H9 (cell line): Measurements from ENCODE around the gene FAM193B. TPM values are rescaled to one million over a fixed set of nuclear protein-coding genes. Genes with fewer than 3 reads are reported as not detected.

Experiments
- DNase-seq: peaks from one replicate; pipeline ENCODE4 v3.0.0-alpha.2; 2017
- H2AFZ ChIP-seq: one replicate; pipeline ENCODE4 v1.6.1; 2013; ENCODE audit warnings: mild to moderate bottlenecking, low read length, control low read depth, moderate library complexity
- H2AK5ac ChIP-seq: 2 replicates; pipeline ENCODE4 v1.6.1; 2013; ENCODE audit warnings: low read length, control low read depth, mixed read lengths; ENCODE audit not compliant: insufficient read length
- H2BK120ac ChIP-seq: one replicate; pipeline ENCODE4 v1.6.1; 2013; ENCODE audit warnings: low read depth, mild to moderate bottlenecking, low read length, control low read depth, inconsistent platforms; ENCODE audit not compliant: poor library complexity, severe bottlenecking
- H2BK12ac ChIP-seq: 2 replicates; pipeline ENCODE4 v1.6.1; 2013; ENCODE audit warnings: low read length, control low read depth, mixed read lengths, low read depth; ENCODE audit not compliant: insufficient read length
- H2BK15ac ChIP-seq: 2 replicates; pipeline ENCODE4 v1.6.1; 2013; ENCODE audit warnings: low read depth, low read length, control low read depth
- H2BK20ac ChIP-seq: one replicate; pipeline ENCODE4 v1.6.1; 2013; ENCODE audit warnings: low read depth, mild to moderate bottlenecking, low read length, control low read depth, inconsistent platforms; ENCODE audit not compliant: poor library complexity, severe bottlenecking
- H2BK5ac ChIP-seq: 2 replicates; pipeline ENCODE4 v1.6.1; 2013; ENCODE audit warnings: low read length, control low read depth, mixed read lengths; ENCODE audit not compliant: insufficient read length
- H3K14ac ChIP-seq: 2 replicates; pipeline ENCODE4 v1.6.1; 2013; ENCODE audit warnings: low read length, control low read depth; ENCODE audit not compliant: insufficient read depth
- H3K18ac ChIP-seq: 2 replicates; pipeline ENCODE4 v1.6.1; 2013; ENCODE audit warnings: low read depth, mild to moderate bottlenecking, mixed read lengths, low read length, control low read depth; ENCODE audit not compliant: insufficient read length
- H3K23ac ChIP-seq: 2 replicates; pipeline ENCODE4 v1.6.1; 2013; ENCODE audit warnings: low read length, control low read depth, mixed read lengths, low read depth; ENCODE audit not compliant: insufficient read length
- H3K23me2 ChIP-seq: 2 replicates; pipeline ENCODE4 v1.6.1; 2013; ENCODE audit warnings: low read depth, mild to moderate bottlenecking, mixed read lengths, low read length, control low read depth; ENCODE audit not compliant: insufficient read length, poor library complexity, severe bottlenecking
- H3K27ac ChIP-seq: 2 replicates; pipeline ENCODE4 v1.5.1; 2013; ENCODE audit warnings: low read length, control low read depth, mixed read lengths, low read depth; ENCODE audit not compliant: insufficient read length
- H3K27me3 ChIP-seq: 2 replicates; pipeline ENCODE4 v1.6.1; 2013; ENCODE audit warnings: low read length, control low read depth, inconsistent platforms; ENCODE audit not compliant: insufficient read depth
- H3K4ac ChIP-seq: 2 replicates; pipeline ENCODE4 v1.6.1; 2013; ENCODE audit warnings: low read depth, mild to moderate bottlenecking, control low read depth, inconsistent platforms, low read length, moderate library complexity
- H3K4me1 ChIP-seq: 2 replicates; pipeline ENCODE4 v1.6.1; 2013; ENCODE audit warnings: low read length, control low read depth, inconsistent platforms; ENCODE audit not compliant: insufficient read depth
- H3K4me2 ChIP-seq: 2 replicates; pipeline ENCODE4 v1.6.1; 2013; ENCODE audit warnings: low read length, control low read depth, mixed read lengths; ENCODE audit not compliant: insufficient read length, insufficient read depth
- H3K56ac ChIP-seq: 2 replicates; pipeline ENCODE4 v1.6.1; 2013; ENCODE audit warnings: low read depth, mild to moderate bottlenecking, mixed read lengths, low read length, control low read depth; ENCODE audit not compliant: insufficient read length
- H3K79me1 ChIP-seq: 2 replicates; pipeline ENCODE4 v1.6.1; 2013; ENCODE audit warnings: low read depth, mild to moderate bottlenecking, moderate library complexity, low read length, control low read depth, inconsistent platforms; ENCODE audit not compliant: insufficient read depth, poor library complexity, severe bottlenecking
- H3K79me2 ChIP-seq: 2 replicates; pipeline ENCODE4 v1.6.1; 2013; ENCODE audit warnings: low read length, control low read depth, inconsistent platforms; ENCODE audit not compliant: insufficient read depth
- H3K9ac ChIP-seq: 2 replicates; pipeline ENCODE4 v1.6.1; 2013; ENCODE audit warnings: low read length, control low read depth, mixed read lengths; ENCODE audit not compliant: insufficient read length; ENCODE audit errors: extremely low read depth
- H3K9me3 ChIP-seq: one replicate; pipeline ENCODE4 v1.6.1; 2013; ENCODE audit warnings: low read depth, low read length, inconsistent platforms; ENCODE audit not compliant: control insufficient read depth
- H3T11ph ChIP-seq: one replicate; pipeline ENCODE4 v1.6.1; 2013; ENCODE audit warnings: mild to moderate bottlenecking, low read length, control low read depth, inconsistent platforms
- H4K20me1 ChIP-seq: one replicate; pipeline ENCODE4 v1.6.1; 2013; ENCODE audit not compliant: control insufficient read depth, insufficient read length, insufficient read depth
- H4K5ac ChIP-seq: 2 replicates; pipeline ENCODE4 v1.6.1; 2013; ENCODE audit warnings: low read depth, mild to moderate bottlenecking, mixed read lengths, low read length, control low read depth; ENCODE audit not compliant: insufficient read length
- H4K8ac ChIP-seq: replicated peaks from 2 replicates; pipeline ENCODE4 v1.6.1; 2013; ENCODE audit warnings: low read length, control low read depth, mixed read lengths, low read depth; ENCODE audit not compliant: insufficient read length
- H4K91ac ChIP-seq: 2 replicates; pipeline ENCODE4 v1.6.1; 2013; ENCODE audit warnings: low read depth, mild to moderate bottlenecking, moderate library complexity, mixed read lengths, low read length, control low read depth; ENCODE audit not compliant: insufficient read length
- H3K27ac Mint-ChIP-seq, 3 experiments: 2 replicates in 2 of 3; 3 replicates in 1 of 3; pipeline ENCODE4 v1.8.0; 2020 to 2021; ENCODE audit warnings: mixed read lengths in 3 of 3, mild to moderate bottlenecking in 1 of 3, moderate library complexity in 1 of 3
- H3K27me3 Mint-ChIP-seq: 2 replicates; pipeline ENCODE4 v1.8.0; 2021; ENCODE audit warnings: low read depth, mild to moderate bottlenecking, moderate library complexity, mixed read lengths
- H3K36me3 Mint-ChIP-seq, 3 experiments: 2 replicates in 2 of 3; 3 replicates in 1 of 3; pipeline ENCODE4 v1.8.0; 2020 to 2021; ENCODE audit warnings: low read depth in 3 of 3, mixed read lengths in 3 of 3; ENCODE audit not compliant: insufficient read depth in 1 of 3
- H3K4me1 Mint-ChIP-seq, 2 experiments: 2 replicates each; pipeline ENCODE4 v1.8.0; 2020; ENCODE audit warnings: mixed read lengths in 2 of 2
- H3K4me3 Mint-ChIP-seq, 2 experiments: 2 replicates in 1 of 2; 3 replicates in 1 of 2; pipeline ENCODE4 v1.8.0; 2020 to 2021; ENCODE audit warnings: mild to moderate bottlenecking in 2 of 2, mixed read lengths in 2 of 2, moderate library complexity in 1 of 2
- H3K9me3 Mint-ChIP-seq, 2 experiments: 2 replicates in 1 of 2; 3 replicates in 1 of 2; pipeline ENCODE4 v1.8.0; 2020; ENCODE audit warnings: mild to moderate bottlenecking in 2 of 2, mixed read lengths in 2 of 2, moderate library complexity in 1 of 2
- WGBS: extraction: QIAGEN DNeasy Blood & Tissue Kit; methylation state at CpG from one replicate; pipeline ENCODE4 v1.1.7; 2013; ENCODE audit warnings: missing lambda C conversion rate, low lambda C conversion rate, mixed read lengths; ENCODE audit not compliant: insufficient read length; ENCODE audit errors: extremely low coverage; 5-methylcytosine and 5-hydroxymethylcytosine counted together
- total RNA-seq: library from RNA; stranded (reverse); gene quantifications from 2 replicates; pipeline ENCODE4 v1.2.1, GENCODE V29; 2021
- TF ChIP-seq, protein P1 (sequence below): fragments of 200-600 bp; sonication (generic); conservative IDR thresholded peaks from 3 replicates; pipeline ENCODE4 v1.8.0; 2021; ENCODE audit warnings: antibody characterized with exemption, mild to moderate bottlenecking

Gene FAM193B
- total RNA-seq, 1 experiment from 2014 or later: 71.5 TPM

DNA sequence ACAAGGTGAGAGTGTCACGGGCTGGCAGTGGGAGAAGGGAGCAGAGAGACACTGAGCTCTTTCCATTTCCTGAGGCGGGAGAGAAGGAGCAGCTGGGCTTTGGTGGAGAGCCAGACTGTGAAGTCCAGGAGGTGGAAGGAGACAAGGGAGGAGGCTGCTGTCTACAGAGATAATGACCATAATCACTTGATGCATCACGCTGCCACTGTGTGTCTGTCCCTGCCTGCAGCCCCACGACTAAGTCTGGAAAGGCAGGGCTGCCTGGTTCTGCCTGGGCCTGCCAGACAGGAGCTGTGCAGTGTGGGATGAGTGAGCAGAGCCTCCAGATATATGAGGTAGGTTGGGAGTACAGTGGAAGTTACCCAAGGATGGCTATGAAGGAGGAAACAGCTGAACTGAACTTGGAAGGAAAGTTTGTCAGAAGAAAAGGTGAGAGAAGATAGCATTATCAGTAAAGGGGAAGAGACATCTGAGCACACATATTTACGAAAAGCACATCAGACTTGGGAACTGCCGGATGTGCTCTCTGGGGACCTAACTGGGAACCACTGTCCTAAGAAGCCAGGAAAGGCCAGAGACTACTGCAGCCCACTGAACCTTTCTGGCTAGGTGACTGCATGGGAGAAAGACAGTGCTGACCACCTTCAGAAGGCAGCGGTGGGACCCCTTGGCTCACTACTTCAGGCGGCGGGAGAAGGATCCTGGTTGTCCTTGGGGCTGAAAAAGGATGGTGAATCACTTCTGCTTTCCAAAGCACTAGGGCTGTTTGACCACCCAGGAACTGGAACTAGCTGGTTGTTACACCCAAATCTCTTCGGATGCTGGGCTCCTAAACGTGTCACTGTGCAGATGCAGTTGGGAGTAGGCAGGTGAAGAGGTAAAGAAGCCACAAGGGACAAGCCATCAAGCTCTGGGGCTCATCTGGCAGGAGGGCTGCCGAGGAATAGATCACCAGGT is 24.8 kb downstream of the FAM193B start:
- no peak overlapping the region for H3T11ph ChIP-seq
- WGBS: no CpG with 5 or more reads among the region's 12 CpGs
- no peaks in the 10 kb centered on the region for H3K27me3 ChIP-seq
- no peaks in the 10 kb centered on the region for H3K4me1 Mint-ChIP-seq
- peak overlapping the region in 2 of 3 experiments; percentile 1 to 19; a peak in 2 of 7 replicates for H3K27ac Mint-ChIP-seq
- no peak overlapping the region for H2BK20ac ChIP-seq
- no peak overlapping the region for H2BK5ac ChIP-seq
- TF ChIP-seq, protein P1, sequence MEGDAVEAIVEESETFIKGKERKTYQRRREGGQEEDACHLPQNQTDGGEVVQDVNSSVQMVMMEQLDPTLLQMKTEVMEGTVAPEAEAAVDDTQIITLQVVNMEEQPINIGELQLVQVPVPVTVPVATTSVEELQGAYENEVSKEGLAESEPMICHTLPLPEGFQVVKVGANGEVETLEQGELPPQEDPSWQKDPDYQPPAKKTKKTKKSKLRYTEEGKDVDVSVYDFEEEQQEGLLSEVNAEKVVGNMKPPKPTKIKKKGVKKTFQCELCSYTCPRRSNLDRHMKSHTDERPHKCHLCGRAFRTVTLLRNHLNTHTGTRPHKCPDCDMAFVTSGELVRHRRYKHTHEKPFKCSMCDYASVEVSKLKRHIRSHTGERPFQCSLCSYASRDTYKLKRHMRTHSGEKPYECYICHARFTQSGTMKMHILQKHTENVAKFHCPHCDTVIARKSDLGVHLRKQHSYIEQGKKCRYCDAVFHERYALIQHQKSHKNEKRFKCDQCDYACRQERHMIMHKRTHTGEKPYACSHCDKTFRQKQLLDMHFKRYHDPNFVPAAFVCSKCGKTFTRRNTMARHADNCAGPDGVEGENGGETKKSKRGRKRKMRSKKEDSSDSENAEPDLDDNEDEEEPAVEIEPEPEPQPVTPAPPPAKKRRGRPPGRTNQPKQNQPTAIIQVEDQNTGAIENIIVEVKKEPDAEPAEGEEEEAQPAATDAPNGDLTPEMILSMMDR: no peak
- no peak overlapping the region for H3K27ac ChIP-seq
- no peak overlapping the region for H2BK15ac ChIP-seq
- H2AFZ ChIP-seq: no peak overlapping the region
- H4K91ac ChIP-seq: no peak overlapping the region
- no peak overlapping the region for H3K4ac ChIP-seq
- H2AK5ac ChIP-seq: no peak overlapping the region
- H3K14ac ChIP-seq: no peak overlapping the region
- H3K27me3 Mint-ChIP-seq: no peaks in the 10 kb centered on the region
- no peaks in the 10 kb centered on the region for H3K9me3 ChIP-seq
- H2BK12ac ChIP-seq: no peak overlapping the region
- H3K56ac ChIP-seq: no peak overlapping the region
- H3K4me2 ChIP-seq: no peak overlapping the region
- H3K23ac ChIP-seq: no peak overlapping the region
- H3K4me1 ChIP-seq: no peaks in the 10 kb centered on the region
- H3K23me2 ChIP-seq: no peaks in the 10 kb centered on the region
- no peak overlapping the region for H4K5ac ChIP-seq
- no peak overlapping the region for H3K9ac ChIP-seq
- H4K8ac ChIP-seq: no peak overlapping the region
- DNase-seq: no peak
- peaks cover 26 to 40% (median 30%) of the 10 kb centered on the region in 3 experiments; a peak in 6 of 7 replicates for H3K36me3 Mint-ChIP-seq
- no peaks in the 10 kb centered on the region for H4K20me1 ChIP-seq
- H3K79me2 ChIP-seq: no peaks in the 10 kb centered on the region
- no peaks in the 10 kb centered on the region for H3K9me3 Mint-ChIP-seq
- H2BK120ac ChIP-seq: no peak overlapping the region
- no peak overlapping the region; a peak in 1 of 5 replicates for H3K4me3 Mint-ChIP-seq
- H3K18ac ChIP-seq: no peak overlapping the region
- H3K79me1 ChIP-seq: no peaks in the 10 kb centered on the region
